Loucy (cell line): ENCODE results near the gene SIRPB2.

Experiments
- EZH2phosphoT487 ChIP-seq: fragments of 200-600 bp; IDR thresholded peaks from 2 replicates; pipeline ENCODE4 v1.6.1; 2018; ENCODE audit warnings: antibody characterized with exemption, mild to moderate bottlenecking, moderate library complexity, borderline replicate concordance
- TF ChIP-seq, protein P1 (sequence below): fragments of 200-600 bp; sonication (generic); conservative IDR thresholded peaks from 2 replicates; pipeline ENCODE4 v1.5.1; 2014; ENCODE audit warnings: mild to moderate bottlenecking, antibody characterized with exemption, low read length

DNA sequence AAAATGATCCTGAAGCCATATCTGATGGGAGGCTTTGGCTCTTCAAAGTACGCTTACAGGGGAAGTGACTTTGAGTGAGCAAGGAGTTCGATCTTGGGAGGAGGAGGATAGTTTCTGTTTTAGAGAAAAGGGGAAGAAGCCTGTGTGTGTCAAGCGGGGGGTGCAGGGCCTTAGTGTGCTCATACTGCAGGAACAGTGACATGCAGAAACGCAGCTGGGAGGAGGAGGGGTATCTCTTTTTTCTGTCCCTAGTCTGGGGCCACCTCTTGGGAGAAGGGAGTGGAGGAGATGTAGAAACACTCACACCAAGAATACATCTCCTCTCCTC is 46.5 kb upstream of the SIRPB2 start:
- TF ChIP-seq, protein P1, sequence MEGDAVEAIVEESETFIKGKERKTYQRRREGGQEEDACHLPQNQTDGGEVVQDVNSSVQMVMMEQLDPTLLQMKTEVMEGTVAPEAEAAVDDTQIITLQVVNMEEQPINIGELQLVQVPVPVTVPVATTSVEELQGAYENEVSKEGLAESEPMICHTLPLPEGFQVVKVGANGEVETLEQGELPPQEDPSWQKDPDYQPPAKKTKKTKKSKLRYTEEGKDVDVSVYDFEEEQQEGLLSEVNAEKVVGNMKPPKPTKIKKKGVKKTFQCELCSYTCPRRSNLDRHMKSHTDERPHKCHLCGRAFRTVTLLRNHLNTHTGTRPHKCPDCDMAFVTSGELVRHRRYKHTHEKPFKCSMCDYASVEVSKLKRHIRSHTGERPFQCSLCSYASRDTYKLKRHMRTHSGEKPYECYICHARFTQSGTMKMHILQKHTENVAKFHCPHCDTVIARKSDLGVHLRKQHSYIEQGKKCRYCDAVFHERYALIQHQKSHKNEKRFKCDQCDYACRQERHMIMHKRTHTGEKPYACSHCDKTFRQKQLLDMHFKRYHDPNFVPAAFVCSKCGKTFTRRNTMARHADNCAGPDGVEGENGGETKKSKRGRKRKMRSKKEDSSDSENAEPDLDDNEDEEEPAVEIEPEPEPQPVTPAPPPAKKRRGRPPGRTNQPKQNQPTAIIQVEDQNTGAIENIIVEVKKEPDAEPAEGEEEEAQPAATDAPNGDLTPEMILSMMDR, result no peak
- no peak for TF ChIP-seq EZH2phosphoT487
